HG03159 (cell line): ENCODE data around the gene C20orf144.

Source experiments
- ATAC-seq: cut with Tn5 transposase; IDR thresholded peaks from one replicate; pipeline ENCODE4 v1.9.1; 2021; ENCODE audit warnings: mild to moderate bottlenecking, moderate library complexity; ENCODE audit not compliant: unreplicated experiment

Gene C20orf144

DNA sequence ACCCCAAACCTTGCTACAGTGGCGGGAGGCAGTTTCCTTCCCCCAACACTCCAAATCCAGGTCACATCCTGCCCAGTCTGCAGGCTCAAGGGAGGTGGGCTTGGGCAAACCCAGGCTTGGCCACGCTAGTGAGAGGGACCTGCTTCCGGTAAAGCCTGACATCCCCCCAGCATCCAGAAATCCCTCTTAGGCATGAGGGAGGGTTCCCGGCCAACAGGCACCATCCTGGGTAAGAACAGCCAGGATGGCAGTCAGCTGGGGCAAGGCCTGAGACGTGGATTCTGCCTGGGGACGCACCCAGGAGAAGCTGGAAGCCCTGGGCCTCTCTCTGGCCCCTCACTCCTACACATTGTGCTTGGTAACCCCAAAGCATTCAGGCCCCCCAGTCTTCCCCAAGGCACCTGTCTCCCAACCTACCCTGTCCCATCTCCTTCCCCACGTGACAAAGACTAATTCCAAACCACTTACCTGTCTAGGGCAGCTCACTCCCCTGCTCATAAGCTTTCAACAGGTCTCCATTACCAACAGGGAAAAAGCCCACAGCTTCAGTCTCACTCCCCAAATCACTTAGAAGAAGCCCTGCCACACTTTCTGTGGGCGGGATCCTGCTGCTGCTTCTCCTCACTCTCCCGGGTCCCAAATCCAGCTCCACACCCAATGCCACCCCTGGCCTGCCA is 2.1 kb downstream of the C20orf144 start:
- ATAC-seq: no peak

DNA sequence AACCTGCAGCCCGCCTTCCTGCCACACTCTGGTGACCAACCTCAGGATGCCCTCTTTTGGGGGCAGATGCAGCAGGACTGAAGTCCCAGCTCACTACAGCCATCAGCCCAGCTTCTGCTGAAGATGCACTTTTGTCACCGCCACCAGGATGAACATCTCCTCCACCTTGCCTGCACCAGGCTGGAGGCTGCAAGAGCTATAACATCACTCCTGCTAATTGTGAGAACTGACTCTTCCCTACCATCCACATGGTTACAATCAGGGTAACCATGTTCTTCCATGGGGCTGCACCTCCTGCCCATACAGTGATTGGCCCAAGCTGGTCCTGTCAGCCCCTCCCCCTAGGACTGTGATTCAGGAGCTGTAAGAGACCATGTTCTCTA is 2.6 kb downstream of the C20orf144 start:
- no peak for ATAC-seq

DNA sequence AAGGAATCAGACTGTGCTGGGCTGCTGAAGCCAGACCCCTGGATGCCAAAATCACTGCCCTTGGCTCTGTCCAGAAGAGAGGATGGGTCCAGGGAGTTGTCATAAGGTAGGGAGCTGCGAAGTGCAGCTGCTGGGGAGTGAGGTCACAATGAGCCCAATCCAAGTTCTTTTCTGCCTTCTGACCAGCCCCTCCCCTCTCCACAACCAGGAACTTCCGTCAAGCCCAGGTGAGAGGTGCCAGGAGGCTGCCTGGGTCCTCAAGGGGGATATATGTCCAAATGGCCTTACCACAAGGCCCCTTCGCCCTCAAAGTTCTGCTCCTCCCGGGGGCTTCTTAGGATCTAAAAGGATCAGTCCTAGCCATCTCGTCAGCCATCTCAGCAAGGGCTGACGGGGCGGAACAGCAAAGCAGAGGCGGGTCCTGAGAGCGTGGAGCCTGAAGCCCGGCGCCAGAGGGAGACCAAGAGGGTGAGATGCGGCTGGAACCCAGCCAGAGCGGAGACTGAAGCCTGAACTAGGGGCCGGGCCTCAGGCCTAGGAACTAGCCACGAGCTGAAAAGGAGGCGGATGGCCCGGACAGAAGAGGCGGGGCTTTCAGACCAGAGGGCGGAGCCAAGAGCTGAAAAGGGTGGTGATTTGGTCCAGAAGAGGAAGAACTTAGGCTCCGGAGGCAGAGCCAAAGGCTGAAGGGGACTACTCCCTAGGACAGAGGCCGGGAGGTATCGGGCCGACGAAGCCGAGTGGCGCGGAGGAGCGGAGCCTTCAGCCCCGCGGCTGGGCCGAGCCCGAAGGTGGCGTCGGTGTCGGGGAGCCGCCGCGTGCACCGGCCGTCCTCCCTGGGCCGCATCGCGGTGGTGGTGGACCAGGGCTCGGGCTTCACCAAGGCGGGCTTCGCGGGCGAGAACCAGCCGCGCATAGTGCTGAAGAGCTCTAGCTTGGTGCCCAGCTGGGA is 4.4 kb downstream of the C20orf144 start, which contains the start of gene ACTL10:
ACTL10 (plus strand) TSS at position 651 of the 952 bp plus-strand sequence. CDS start 555 bp downstream, outside the sequence.
- ATAC-seq: peak; percentile 62

DNA sequence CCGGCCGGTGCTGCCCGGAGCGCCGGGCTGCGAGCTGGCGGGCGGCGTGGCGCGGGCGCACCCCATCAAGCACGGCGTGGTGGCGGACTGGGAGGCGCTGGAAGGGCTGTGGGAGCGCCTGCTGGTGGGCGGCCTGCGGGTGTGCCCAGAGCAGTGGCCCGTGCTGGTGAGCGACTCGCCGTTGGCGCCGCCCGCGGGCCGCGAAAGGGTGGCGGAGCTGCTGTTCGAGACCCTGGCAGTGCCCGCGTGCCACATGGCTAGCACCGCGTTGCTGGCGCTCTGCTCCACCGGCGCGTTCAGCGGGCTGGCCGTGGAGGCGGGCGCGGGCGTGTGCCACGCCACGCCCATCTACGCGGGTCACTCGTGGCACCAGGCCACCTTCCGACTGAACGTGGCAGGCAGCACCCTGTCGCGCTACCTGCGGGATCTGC is 5.1 kb downstream of the C20orf144 start:
- ATAC-seq: peak; percentile 13

DNA sequence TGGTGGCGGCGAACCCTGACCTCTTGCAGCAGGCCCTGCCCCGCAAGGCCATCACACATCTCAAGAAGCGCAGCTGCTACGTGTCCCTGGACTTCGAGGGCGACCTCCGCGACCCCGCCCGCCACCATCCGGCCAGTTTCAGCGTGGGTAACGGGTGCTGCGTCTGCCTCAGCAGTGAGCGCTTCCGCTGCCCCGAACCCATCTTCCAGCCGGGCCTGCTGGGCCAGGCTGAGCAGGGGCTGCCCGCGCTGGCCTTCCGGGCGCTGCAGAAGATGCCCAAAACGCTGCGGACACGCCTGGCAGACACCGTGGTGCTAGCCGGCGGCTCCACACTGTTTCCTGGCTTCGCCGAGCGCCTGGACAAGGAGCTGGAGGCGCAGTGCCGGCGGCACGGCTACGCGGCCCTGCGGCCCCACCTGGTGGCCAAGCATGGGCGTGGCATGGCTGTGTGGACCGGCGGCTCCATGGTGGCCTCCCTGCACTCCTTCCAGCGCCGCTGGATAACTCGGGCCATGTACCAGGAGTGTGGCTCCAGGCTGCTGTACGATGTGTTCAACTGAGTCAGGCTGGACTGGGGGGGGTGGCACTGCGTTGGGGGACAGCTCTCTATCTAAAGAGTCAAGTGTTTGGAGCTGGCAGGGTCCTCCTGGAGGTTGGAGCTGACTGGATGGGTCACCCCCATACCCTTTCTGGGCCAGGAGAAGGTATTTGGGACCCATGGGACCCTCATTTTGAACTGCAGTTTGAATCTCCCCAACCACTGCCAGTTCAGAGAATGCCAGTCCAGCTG is 5.7 kb downstream of the C20orf144 start:
- peak; percentile 44 for ATAC-seq

DNA sequence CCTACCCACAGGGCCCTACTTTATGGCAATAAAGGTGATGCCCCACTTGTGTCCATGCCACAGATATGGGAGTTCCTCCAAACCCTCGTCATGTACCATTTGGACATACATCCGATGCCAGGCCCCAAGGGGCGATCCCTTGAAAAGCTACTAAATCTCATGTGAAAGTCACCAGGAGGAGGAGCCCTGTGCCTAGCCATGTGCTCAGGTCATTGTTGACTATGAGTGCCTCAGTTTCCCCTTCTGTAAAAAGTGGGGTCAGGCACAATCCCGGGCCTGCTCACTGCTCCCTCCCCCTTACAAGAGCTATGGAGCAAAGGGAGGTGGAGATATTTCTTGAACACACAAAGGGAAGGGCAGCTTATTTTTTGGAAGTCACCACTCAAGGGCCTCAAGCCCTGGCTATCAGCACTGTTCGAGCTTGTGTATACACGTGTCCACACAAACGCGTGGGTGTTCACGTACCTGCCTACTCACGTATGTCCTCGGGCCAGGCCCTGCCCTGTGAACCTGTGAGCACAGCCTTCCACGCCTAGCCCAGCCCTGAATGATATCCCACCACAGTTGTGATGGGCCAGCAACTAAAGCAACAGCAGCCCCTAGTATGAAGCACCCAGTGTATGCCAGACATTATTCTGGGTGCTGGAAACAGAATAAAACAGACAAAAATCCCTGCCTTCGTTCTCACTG is 6.5 kb downstream of the C20orf144 start:
- ATAC-seq: no peak

DNA sequence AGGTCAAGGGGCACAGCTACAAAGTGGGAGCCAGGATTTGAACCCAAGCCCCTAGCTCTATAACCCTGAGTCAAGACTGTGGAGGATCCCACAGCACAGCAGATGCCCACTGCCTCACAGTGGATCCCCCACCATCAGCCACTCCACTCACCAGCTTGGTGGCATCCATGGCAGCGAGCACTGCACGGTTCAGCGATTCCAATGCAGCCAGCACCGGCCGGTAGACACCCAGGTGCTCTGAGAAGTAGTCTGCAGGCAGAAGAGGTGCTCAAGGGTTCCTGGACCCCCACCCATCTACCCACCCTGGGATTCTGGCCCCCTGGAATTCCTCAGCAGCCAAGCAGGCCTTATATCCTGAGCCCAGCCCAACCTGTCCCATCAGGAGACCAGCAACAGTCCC is 7.1 kb downstream of the C20orf144 start:
- ATAC-seq: no peak

DNA sequence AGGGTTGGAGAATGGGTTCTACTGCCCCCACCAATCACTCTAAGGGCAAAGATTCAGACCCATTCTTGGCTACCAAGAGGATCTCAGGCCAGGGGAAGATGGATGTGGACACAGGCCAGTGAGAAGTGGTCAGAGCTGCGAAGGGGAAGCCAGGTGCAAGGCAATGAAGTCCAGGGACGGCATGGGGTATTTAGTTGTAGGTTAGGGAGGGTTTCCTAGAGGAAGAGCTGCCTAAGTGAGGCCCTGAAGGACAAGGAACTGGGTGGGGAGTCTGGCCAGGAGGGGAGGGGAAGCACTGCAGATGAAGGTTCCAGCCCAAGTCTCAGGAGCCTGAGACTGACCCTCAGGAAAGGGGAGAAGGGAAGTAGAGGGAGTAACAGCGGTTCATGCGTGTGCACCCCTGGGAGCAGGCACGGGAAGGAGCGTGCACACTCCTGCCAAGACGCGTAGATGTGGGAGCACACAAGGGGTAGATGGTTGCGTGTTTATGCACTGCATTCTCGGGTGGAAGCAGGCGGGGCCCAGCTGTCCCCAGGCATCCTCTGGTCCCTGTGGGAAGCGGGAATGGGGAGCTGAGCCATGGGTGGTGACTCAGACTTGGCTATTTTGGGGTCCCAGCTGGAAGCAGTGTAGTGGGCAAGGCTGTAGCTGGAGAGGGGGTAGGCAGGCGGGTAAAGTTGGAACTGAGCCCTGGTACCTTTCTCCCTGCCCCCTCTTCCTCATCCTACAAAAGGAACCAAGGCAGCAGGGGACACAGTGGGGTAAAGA is 7.9 kb downstream of the C20orf144 start:
- ATAC-seq: no peak

DNA sequence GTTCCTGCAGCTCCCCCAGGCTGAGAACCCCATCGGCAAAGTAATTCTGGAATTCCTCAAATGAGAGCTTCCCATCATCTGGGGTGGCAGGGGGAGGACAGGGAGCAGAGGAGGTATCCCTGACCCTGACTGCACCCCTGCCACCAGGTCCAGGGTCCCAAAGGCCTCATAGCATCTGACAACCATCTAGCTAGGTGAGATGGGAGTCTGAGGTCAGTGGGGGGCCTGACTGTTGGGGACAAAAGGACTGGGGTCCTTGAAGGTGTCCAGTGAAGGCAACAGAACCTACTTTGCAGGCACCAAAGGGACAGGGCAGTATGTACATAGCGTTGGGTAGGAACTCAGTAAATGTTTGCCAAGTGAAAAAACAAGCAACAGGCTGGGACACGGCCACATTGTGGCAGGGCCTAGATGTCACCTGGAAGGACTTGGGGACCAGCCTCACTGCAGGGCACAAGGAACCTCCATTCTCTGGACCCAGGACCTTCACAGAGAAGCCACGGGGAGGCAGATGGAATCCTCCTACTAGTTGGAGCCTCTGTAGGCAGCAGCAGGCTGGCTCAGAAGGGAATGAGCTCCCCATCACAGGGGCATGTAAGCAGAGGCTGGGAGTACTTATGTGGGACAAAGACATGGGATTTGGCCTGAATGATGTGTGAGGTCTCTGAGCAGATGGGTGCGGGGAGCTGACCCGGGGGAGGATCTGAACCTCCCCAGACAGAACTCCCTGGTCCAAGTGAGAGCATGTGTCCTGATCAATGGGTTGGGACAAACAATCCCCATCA is 8.8 kb downstream of the C20orf144 start:
- ATAC-seq: no peak

DNA sequence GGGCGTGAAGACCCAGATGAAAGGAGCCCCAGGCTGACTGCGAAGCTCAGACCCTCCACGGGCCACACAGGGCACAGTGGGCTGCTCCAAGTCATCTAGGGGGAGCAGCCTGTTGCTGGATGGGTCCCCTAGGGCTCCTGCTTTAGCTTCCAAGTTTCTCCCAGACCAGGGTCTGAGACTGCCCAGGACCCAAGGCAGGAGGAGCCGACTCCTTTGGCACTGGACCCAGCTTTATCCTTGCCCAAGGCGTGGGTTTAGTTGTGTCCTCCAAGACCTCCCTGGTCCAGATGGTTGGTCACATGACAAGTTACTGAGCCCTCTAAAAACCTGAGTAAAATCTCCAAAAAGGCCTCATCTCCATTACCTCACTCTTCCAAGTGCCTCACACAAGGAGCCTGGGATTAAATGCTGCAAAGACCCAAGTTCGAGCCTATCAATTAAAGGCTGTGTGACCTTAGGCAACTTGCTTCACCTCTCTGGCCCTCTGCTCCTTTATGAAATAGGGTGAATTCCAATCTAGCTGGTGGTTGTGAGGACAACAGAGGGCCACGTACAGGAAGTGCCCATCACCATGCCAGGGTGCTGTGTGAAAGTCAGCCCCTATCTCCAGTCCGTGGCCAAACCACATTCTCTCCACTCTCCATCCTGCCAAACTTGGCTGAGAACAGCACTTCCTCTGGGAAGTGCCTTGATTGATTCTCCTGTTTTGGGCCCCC is 9.6 kb downstream of the C20orf144 start:
- ATAC-seq: no peak

DNA sequence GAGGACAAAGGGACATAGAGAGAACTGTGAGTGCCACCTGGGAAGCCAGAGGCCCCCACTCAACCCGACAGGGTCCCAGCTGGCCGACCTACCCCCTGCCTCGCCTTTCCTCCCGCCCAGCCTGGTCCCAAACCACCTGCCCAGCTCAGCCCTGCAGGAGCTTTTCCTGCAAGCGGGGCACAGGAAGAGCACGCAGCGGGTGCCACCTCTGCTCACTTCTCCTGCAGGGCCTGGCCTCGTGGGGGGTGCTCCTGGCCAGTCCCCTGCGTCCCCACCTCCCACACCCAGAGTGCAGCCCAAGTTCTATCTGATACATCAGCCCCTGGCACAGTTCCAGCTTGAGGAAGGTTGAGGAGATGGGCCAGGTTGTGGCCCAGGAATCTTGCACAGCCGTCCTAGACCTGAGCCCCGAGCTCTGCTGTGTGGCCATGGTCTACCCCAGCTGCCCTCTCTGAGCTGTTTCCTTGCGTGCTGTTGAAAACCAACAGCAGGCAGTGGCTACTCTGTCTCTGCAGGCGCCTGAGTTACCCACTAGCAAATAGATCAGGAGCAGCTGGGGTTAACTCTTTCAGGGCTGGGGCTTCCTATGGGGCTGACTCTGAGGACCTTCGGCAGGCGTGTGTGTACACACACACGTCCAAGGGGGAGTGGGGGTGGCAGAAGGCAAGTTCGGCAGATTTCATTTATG is 10.4 kb downstream of the C20orf144 start:
- ATAC-seq: no peak

DNA sequence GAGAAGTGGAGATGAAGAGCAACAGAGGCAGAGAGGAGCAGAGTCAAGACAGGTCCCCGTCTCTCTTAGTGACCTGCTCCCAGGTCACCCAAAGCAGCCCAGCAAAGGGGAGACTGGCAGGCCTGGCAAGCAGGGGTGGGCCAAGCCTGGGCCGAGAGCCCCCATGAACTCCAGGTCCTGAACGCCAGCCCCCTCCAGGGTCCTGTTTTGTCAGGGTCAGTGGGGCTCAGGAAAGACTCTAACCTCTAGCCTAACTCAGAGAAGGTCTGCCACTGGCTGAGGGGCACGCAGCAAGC is 10.9 kb downstream of the C20orf144 start:
- ATAC-seq: no peak

DNA sequence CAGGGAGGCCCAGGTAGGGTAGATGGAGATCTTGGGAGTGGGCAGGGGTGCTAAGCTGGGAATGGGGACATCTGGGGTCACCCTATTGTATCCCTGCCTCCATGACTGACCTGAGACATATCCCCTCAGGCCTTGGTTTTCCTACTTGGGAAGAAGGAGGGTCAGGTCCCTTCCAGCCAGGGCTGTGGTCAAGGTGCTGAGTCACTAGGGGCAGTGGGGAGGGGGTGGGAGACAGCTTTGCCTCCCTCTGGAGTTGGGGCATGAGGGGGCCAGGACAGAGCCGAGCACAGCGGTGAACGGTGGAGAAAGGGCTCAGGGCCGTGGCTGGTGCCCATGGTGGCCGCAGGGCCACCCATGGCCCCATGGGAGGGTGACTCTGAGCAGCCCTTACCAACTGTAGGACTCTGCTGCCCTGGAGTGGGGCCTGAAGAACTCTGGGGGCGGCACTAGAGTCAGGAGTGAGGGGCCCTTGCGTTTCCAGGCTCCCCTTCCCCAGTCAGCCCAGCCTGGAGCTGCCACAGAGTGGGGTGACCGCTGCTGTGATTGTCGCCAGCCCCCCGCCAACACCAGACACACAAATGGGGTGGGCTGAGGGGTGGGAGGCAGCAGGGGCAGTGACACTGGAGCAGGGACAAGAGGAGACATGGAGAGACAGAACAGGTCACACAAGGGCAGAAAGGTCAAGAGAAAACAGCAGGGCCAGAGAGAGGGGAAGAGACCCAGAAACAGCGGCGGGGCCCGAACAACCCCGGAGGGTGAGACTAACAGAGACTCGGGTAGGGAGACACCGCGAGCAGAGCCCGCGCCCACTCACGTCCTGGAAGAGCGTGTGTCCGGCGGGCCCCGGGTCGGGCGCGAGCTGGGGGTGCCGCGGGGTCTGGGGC is 11.5 kb downstream of the C20orf144 start:
- ATAC-seq: peak; percentile 37

DNA sequence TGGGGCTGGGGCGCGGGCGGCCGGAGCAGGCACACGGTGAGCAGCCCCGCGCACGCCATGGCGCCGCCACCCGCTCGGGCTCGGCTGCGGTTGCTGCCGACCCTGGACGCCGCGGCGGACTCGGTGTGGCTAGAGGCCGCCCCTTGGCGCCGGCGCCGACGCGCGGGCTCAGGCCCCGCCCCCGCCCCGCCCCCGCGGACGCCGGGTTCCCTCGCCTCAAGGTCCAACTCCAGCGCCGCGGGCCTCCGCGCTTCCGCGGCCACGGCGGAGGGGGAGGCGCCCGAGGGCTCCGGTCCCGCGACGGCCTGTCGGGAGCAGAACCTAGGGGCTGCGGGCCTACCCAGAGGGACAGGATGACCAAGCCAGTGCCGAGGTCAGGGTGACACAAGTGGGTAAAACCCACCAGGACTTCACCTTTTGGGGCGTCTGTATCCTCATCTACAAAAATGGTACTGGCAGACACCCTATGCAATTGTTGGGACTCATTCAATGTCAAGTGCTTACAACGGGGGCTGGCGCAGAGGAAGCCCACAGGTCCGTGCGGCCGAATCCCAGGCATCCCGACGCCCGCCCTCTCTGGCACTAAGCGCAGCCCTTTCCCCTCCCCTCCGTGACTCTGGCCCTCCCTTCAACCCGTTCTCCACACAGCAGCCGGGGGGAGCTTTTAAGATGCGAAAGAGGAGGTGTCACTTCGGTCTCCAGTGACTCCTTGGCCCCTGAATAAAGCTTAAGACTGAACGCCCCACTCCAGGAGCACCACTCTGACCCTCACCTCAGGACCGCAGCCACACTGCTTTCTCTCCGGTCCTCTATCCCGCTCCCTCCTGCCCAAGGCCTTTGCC is 12.4 kb downstream of the C20orf144 start, which contains the start of gene NECAB3:
NECAB3 (minus strand) TSS at position 135 of the 842 bp plus-strand sequence; CDS start at position 59, 76 bp downstream.
- peak; percentile 58 for ATAC-seq

DNA sequence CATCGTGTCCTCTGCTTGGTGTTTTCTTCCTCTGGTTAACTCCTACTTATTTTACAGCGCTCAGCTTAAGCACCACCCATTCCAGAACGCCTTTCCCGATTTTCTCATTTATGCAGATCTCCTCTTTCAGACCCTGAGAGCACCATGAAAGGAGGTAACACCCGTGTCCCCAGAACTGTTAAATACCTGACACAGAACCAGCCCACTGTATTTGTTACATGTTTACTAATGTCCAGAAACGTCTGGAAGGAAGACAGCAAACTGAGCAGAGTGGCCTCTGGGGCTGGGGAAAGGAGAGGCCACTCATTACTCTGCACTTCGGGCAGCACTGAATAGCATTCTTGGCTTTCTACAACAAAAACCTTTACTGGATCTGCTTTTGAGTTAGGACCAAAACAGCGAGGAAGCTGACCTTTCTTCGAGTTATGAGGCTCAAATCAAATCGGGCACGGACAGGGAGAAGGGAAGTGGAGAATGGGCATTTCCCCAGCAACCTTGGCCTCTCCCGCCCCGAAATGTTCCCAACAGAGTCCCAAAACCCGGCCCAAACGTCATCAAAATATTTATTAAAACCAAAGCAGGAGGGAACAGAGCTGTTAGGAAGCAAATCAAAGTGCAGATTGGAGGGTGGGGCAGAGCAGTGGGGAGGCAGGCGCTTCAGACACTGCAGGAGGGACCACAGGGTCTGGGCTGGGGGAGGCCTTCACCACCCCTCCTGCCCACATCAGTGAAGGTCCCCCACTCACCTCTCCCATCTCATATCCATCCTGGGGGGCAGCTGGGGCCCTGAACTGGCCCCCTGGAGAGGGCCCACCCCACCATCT is 13.2 kb downstream of the C20orf144 start:
- no peak for ATAC-seq
